T47D (cell line): ENCODE results near the gene HUS1B.

Source experiments
- DNase-seq, 2 experiments: peaks; one replicate each; pipeline versions ENCODE4 v3.0.0 to v3.0.0-alpha.2; 2011 to 2012; ENCODE audit warnings: low read depth in 1 of 2, low spot score in 1 of 2
- JUND ChIP-seq: IDR thresholded peaks from 2 replicates; pipeline ENCODE4 v1.6.1; 2012; ENCODE audit warnings: low read depth
- in situ Hi-C: cut with HindIII; loops from 2 replicates; pipeline ENCODE4 v1.10.0; 2016; ENCODE audit warnings: low sequenced_read_pairs, low pct_unique_long_range_greater_than_20kb

The HUS1B gene

GRCh38 chr6:633611-634010, 23.3 kb downstream of the HUS1B start:
- TF ChIP-seq JUND: no peak
- in situ Hi-C loops: no loop called here
- DNase-seq: peak in 1 of 2 experiments; percentile 4

- TF ChIP-seq JUND: no peak
- in situ Hi-C loops: no loop called here
- no peak for DNase-seq
Observed at GRCh38 chr6:628766-629165, 28.1 kb downstream of the HUS1B start.

- in situ Hi-C loops: no loop called here
- TF ChIP-seq JUND: no peak
- no peak for DNase-seq
Observed at GRCh38 chr6:626236-626635, 30.7 kb downstream of the HUS1B start.

GRCh38 chr6:624979-625378, 31.9 kb downstream of the HUS1B start:
- in situ Hi-C loops: no loop called here
- peak in 1 of 2 experiments; percentile 46 for DNase-seq
- no peak for TF ChIP-seq JUND

GRCh38 chr6:622462-622861, 34.4 kb downstream of the HUS1B start:
- in situ Hi-C loops: no loop called here
- TF ChIP-seq JUND: no peak
- DNase-seq: no peak

GRCh38 chr6:621931-622330, 35.0 kb downstream of the HUS1B start:
- in situ Hi-C loops: no loop called here
- no peak for TF ChIP-seq JUND
- DNase-seq: no peak

GRCh38 chr6:620950-621349, 36.0 kb downstream of the HUS1B start:
- in situ Hi-C loops: no loop called here
- DNase-seq: no peak
- no peak for TF ChIP-seq JUND

GRCh38 chr6:620166-620565, 36.7 kb downstream of the HUS1B start:
- in situ Hi-C loops: no loop called here
- DNase-seq: no peak
- TF ChIP-seq JUND: no peak

- DNase-seq: peak; percentile 58 to 87
- no peak for TF ChIP-seq JUND
Observed at GRCh38 chr6:617456-618100, 39.3 kb downstream of the HUS1B start.

GRCh38 chr6:613981-614380, 42.9 kb downstream of the HUS1B start:
- no peak for TF ChIP-seq JUND
- in situ Hi-C loops: no loop called here
- no peak for DNase-seq

More at GRCh38 chr6:617456-618100, 39.3 kb downstream of the HUS1B start:
- in situ Hi-C loops: no loop called here

GRCh38 chr6:611928-612327, 45.0 kb downstream of the HUS1B start:
- no peak for TF ChIP-seq JUND
- in situ Hi-C loops: no loop called here
- no peak for DNase-seq

- TF ChIP-seq JUND: no peak
- DNase-seq: no peak
- in situ Hi-C loops: no loop called here
Observed at GRCh38 chr6:610882-611281, 46.0 kb downstream of the HUS1B start.

GRCh38 chr6:609905-610304, 47.0 kb downstream of the HUS1B start:
- in situ Hi-C loops: no loop called here
- no peak for DNase-seq
- TF ChIP-seq JUND: no peak

- in situ Hi-C loops: no loop called here
- DNase-seq: no peak
- TF ChIP-seq JUND: no peak
Observed at GRCh38 chr6:606829-607379, 50.0 kb downstream of the HUS1B start.
